ENCODE measurements around the gene CACNA1H.
A peak's percentile ranks its signal among the peaks of the same experiment; 100 is the strongest.

CACNA1H gene

GRCh38 chr16:1117176-1117900 is 35.6 kb upstream of the CACNA1H start:
- FAIRE-seq (no peak), DNase-seq (ENCODE audit: insufficient read length, low spot score) (no peak)
- no peak for TF ChIP-seq CTCF (IDR thresholded peaks at IDR 0.05; ENCODE audit: insufficient read depth, missing control alignments)

DNA sequence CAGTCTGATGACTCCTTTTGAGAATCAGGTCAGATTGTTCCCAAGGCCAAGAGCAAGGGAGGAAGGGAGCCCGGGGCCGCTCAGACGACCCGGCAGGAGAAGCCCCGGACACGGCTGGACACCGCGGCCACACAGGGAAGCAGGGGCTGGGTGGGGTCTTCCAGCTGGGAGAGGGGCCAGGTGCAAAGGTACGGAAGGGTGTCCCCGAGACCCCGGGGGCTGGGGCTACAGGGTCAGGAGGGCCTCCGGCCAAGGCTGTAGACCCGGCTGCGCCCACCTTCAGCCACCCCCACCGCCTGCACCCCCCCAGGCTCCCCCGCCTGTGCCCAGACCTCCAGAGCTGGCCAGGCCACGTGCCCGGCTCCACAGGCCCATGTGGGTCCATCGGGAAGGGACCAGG is 35.0 kb upstream of the CACNA1H start:
- no peak for FAIRE-seq
- TF ChIP-seq CTCF (IDR thresholded peaks at IDR 0.05; ENCODE audit: insufficient read depth, missing control alignments): no peak
- no peak for DNase-seq (ENCODE audit: insufficient read length, low spot score)

DNA sequence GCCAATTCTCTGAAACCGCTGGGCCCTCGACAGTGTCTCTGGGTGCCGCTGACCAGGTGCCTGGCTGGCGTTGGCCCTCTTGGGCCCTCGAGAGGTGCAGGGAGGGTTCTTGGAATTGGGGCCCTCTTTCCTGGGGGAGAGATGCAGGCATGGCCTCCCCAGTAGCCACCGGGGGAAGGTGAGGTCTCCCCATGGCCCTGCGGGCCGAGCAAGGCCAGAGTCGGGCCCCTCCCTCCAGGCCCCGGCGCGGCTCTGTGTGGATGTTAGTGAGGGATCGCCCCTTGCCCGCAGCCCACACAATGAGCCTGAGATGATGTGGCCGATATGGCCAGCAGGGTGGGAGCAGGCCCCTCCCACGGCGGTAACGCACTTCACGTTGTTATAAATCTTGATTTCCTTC is 33.8 kb upstream of the CACNA1H start:
- no peak for FAIRE-seq
- TF ChIP-seq CTCF (IDR thresholded peaks at IDR 0.05; ENCODE audit: insufficient read depth, missing control alignments): no peak

GRCh38 chr16:1119766-1120576 is 32.9 kb upstream of the CACNA1H start:
- DNase-seq (ENCODE audit: insufficient read length, low spot score): peak; percentile 97
- FAIRE-seq: no peak
- no peak for TF ChIP-seq CTCF (IDR thresholded peaks at IDR 0.05; ENCODE audit: insufficient read depth, missing control alignments)

More for the DNA sequence above, 33.8 kb upstream of the CACNA1H start:
- no peak for DNase-seq (ENCODE audit: insufficient read length, low spot score)

DNA sequence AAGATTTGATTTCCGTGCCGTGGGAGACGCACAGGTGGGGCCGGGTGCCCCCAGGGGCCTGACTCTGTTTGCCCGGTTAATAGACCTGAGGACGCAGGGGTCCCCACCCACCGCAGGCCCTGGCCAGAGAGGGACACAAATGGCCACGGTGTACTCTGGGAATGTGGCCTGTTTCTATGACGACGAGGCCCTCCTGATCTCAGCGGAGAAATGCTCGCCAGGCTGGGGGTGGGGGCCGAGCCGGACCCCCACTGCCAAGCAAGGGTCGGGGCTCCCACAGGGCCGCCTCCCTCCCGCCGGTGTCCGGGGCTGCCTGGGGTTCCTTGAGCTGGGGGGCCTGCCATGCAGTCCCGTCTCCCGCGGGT is 32.3 kb upstream of the CACNA1H start:
- DNase-seq (ENCODE audit: insufficient read length, low spot score) (no peak), FAIRE-seq (no peak)
- no peak for TF ChIP-seq CTCF (IDR thresholded peaks at IDR 0.05; ENCODE audit: insufficient read depth, missing control alignments)

- FAIRE-seq: no peak
- no peak for TF ChIP-seq CTCF (IDR thresholded peaks at IDR 0.05; ENCODE audit: insufficient read depth, missing control alignments)
- DNase-seq (ENCODE audit: insufficient read length, low spot score): no peak
These were observed 31.9 kb upstream of the CACNA1H start for GRCh38 chr16:1121009-1121408.

Data from D721Med (cell line).